CD14-positive monocyte (primary cell): ENCODE measurements around the gene NEBL. TPM values are rescaled to one million over a fixed set of nuclear protein-coding genes. Genes with fewer than 3 reads are reported as not detected.

Experiments used
- DNase-seq, 3 donors: peaks; one replicate each; pipeline ENCODE4 v3.0.0-alpha.2; 2011 to 2022
- H2AFZ ChIP-seq: 2 replicates; pipeline ENCODE4 v1.6.0; 2012; ENCODE audit warnings: mild to moderate bottlenecking, low read depth, low read length, inconsistent platforms; ENCODE audit not compliant: insufficient read depth, poor library complexity, severe bottlenecking
- H3K27ac ChIP-seq, 2 donors: 1 replicate in 1 of 2; 2 replicates in 1 of 2; pipeline ENCODE4 v1.5.1; 2012 to 2013; ENCODE audit warnings: low read length in 2 of 2, control low read depth in 1 of 2, inconsistent platforms in 1 of 2, low read depth in 1 of 2, mild to moderate bottlenecking in 1 of 2
- H3K27me3 ChIP-seq, 2 donors: one replicate each; pipeline versions ENCODE4 v1.6.0 to v1.6.1; 2011 to 2013; ENCODE audit warnings: low read length in 2 of 2; ENCODE audit not compliant: control insufficient read depth in 2 of 2, insufficient read depth in 2 of 2
- H3K36me3 ChIP-seq, 2 donors: replicated peaks in 1 of 2; 1 replicate in 1 of 2; 2 replicates in 1 of 2; pipeline versions ENCODE4 v1.5.1 to v1.6.1; 2012 to 2013; ENCODE audit warnings: low read length in 2 of 2, control low read depth in 1 of 2, inconsistent platforms in 1 of 2, mild to moderate bottlenecking in 1 of 2; ENCODE audit not compliant: insufficient read depth in 2 of 2, control insufficient read depth in 1 of 2
- H3K4me1 ChIP-seq, 2 donors: 1 replicate in 1 of 2; 2 replicates in 1 of 2; pipeline versions ENCODE4 v1.5.1 to v1.6.1; 2012 to 2013; ENCODE audit warnings: low read length in 2 of 2, control low read depth in 1 of 2, inconsistent platforms in 1 of 2, mild to moderate bottlenecking in 1 of 2, moderate library complexity in 1 of 2; ENCODE audit not compliant: insufficient read depth in 2 of 2, control insufficient read depth in 1 of 2
- H3K4me2 ChIP-seq: replicated peaks from 2 replicates; pipeline ENCODE3; 2012; ENCODE audit warnings: low read length, moderate library complexity, mild to moderate bottlenecking; ENCODE audit not compliant: poor library complexity, severe bottlenecking; ENCODE audit errors: extremely low read depth
- H3K4me3 ChIP-seq, 3 experiments: fragments of 200-600 bp in 1 of 3; sonication (generic) in 1 of 3; replicated peaks in 1 of 3; 1 replicate in 2 of 3; 2 replicates in 1 of 3; pipeline ENCODE4 v1.5.1; 2011 to 2013; ENCODE audit warnings: low read length in 3 of 3, mild to moderate bottlenecking in 3 of 3, control low read depth in 2 of 3, low read depth in 2 of 3, inconsistent platforms in 1 of 3, moderate library complexity in 1 of 3
- H3K79me2 ChIP-seq: 2 replicates; pipeline ENCODE4 v1.6.0; 2012; ENCODE audit warnings: mild to moderate bottlenecking, control low read depth, inconsistent platforms, low read length, moderate library complexity; ENCODE audit not compliant: insufficient read depth
- H3K9ac ChIP-seq: 2 replicates; pipeline ENCODE4 v1.6.0; 2017; ENCODE audit warnings: low read length, mild to moderate bottlenecking; ENCODE audit not compliant: insufficient read depth, poor library complexity, severe bottlenecking
- H3K9me3 ChIP-seq, 2 donors: replicated peaks in 1 of 2; 1 replicate in 1 of 2; 2 replicates in 1 of 2; pipeline versions ENCODE4 v1.5.1 to v1.6.1; 2012 to 2013; ENCODE audit warnings: low read length in 2 of 2, control low read depth in 1 of 2; ENCODE audit not compliant: control insufficient read depth in 1 of 2, insufficient read depth in 1 of 2
- H4K20me1 ChIP-seq: 2 replicates; pipeline ENCODE4 v1.6.0; 2012; ENCODE audit warnings: mild to moderate bottlenecking, low read length, control low read depth, moderate library complexity; ENCODE audit not compliant: insufficient read depth
- H3K27ac Mint-ChIP-seq, 7 donors: one replicate each; pipeline ENCODE4 v1.8.0; 2020; ENCODE audit warnings: mild to moderate bottlenecking in 7 of 7, mixed read lengths in 7 of 7, moderate library complexity in 6 of 7, inconsistent platforms in 2 of 7
- H3K27me3 Mint-ChIP-seq, 3 donors: one replicate each; pipeline ENCODE4 v1.8.0; 2021 to 2022; ENCODE audit warnings: low read depth in 3 of 3, mild to moderate bottlenecking in 3 of 3, mixed read lengths in 3 of 3, moderate library complexity in 3 of 3, inconsistent platforms in 1 of 3
- H3K36me3 Mint-ChIP-seq, 2 donors: one replicate each; pipeline ENCODE4 v1.8.0; 2020; ENCODE audit warnings: mixed read lengths in 2 of 2, inconsistent platforms in 1 of 2, mild to moderate bottlenecking in 1 of 2
- H3K4me1 Mint-ChIP-seq: one replicate; pipeline ENCODE4 v1.8.0; 2020; ENCODE audit warnings: mild to moderate bottlenecking, mixed read lengths
- H3K4me3 Mint-ChIP-seq, 2 donors: one replicate each; pipeline ENCODE4 v1.8.0; 2020; ENCODE audit warnings: mild to moderate bottlenecking in 2 of 2, mixed read lengths in 2 of 2, moderate library complexity in 1 of 2
- H3K9me3 Mint-ChIP-seq, 7 donors: one replicate each; pipeline ENCODE4 v1.8.0; 2020 to 2022; ENCODE audit warnings: mixed read lengths in 7 of 7, mild to moderate bottlenecking in 6 of 7, moderate library complexity in 6 of 7, inconsistent platforms in 2 of 7
- WGBS: methylation state at CpG from one replicate; pipeline ENCODE4 v1.1.5; 2013; ENCODE audit warnings: missing lambda C conversion rate; ENCODE audit not compliant: insufficient coverage; 5-methylcytosine and 5-hydroxymethylcytosine counted together
- intact Hi-C, 2 donors: fragments of 100-400 bp; cut with micrococcal nuclease; formaldehyde crosslinking; loops; one replicate each; pipeline versions ENCODE4 v1.15.0 to v1.15.1; 2023
- polyA plus RNA-seq, 3 donors: library from polyadenylated mRNA; depleted of rRNA in 1 of 3; unstranded in 2 of 3; stranded (reverse) in 1 of 3; fragments of 300-500 nt in 2 of 3; fragments of >200 nt in 1 of 3; fragmentation: Illumina TruSeq in 2 of 3; gene quantifications; 1 replicate in 2 of 3; 2 replicates in 1 of 3; pipeline ENCODE4 v1.2.3, GENCODE V29; 2012 to 2021
- TF ChIP-seq, protein P1 (sequence below): fragments of 200-600 bp; IDR thresholded peaks from one replicate; pipeline ENCODE4 v1.8.0; 2022; ENCODE audit warnings: antibody characterized with exemption, mild to moderate bottlenecking

Gene NEBL
- polyA plus RNA-seq, 3 donors = 9.7 TPM; not detected in 2

GRCh38 chr10:20909801-20910200, 12.7 kb upstream of the NEBL start:
- DNase-seq = no peak
- Mint-ChIP-seq H3K27ac (no peak overlapping the region), H3K27me3 (peaks cover 0 to 3% (median 2%) of the 10 kb centered on the region in 3 donors), H3K9me3 (peaks cover 0 to 3% (median 0%) of the 10 kb centered on the region in 7 donors), H3K4me1 (no peaks in the 10 kb centered on the region), H3K36me3 (no peaks in the 10 kb centered on the region), H3K4me3 (no peak overlapping the region)
- Histone ChIP-seq H3K27ac (no peak overlapping the region), H2AFZ (no peak overlapping the region), H3K36me3 (no peaks in the 10 kb centered on the region), H3K4me3 (no peak overlapping the region), H3K79me2 (no peaks in the 10 kb centered on the region), H3K4me2 (no peak overlapping the region), H3K27me3 (no peaks in the 10 kb centered on the region), H3K9me3 (no peaks in the 10 kb centered on the region), H3K9ac (no peak overlapping the region), H3K4me1 (no peaks in the 10 kb centered on the region), H4K20me1 (no peaks in the 10 kb centered on the region)
- TF ChIP-seq, protein P1, sequence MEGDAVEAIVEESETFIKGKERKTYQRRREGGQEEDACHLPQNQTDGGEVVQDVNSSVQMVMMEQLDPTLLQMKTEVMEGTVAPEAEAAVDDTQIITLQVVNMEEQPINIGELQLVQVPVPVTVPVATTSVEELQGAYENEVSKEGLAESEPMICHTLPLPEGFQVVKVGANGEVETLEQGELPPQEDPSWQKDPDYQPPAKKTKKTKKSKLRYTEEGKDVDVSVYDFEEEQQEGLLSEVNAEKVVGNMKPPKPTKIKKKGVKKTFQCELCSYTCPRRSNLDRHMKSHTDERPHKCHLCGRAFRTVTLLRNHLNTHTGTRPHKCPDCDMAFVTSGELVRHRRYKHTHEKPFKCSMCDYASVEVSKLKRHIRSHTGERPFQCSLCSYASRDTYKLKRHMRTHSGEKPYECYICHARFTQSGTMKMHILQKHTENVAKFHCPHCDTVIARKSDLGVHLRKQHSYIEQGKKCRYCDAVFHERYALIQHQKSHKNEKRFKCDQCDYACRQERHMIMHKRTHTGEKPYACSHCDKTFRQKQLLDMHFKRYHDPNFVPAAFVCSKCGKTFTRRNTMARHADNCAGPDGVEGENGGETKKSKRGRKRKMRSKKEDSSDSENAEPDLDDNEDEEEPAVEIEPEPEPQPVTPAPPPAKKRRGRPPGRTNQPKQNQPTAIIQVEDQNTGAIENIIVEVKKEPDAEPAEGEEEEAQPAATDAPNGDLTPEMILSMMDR = no peak
- intact Hi-C loops = no loop called here

- Mint-ChIP-seq H3K4me3 (no peak overlapping the region), H3K27me3 (peaks cover 0 to 3% (median 2%) of the 10 kb centered on the region in 3 donors)
- WGBS = 80% methylated on average over 2 of the region's 3 CpGs
Measured at GRCh38 chr10:20908391-20908790, 11.3 kb upstream of the NEBL start.

More at GRCh38 chr10:20908391-20908790, 11.3 kb upstream of the NEBL start:
- TF ChIP-seq, protein P1 = no peak
- no peaks in the 10 kb centered on the region for H3K4me1 ChIP-seq
- Mint-ChIP-seq H3K27ac (no peak overlapping the region), H3K36me3 (no peaks in the 10 kb centered on the region), H3K4me1 (no peaks in the 10 kb centered on the region), H3K9me3 (peaks cover 0 to 4% (median 0%) of the 10 kb centered on the region in 7 donors)
- H3K9ac ChIP-seq = no peak overlapping the region
- no peak overlapping the region for H3K27ac ChIP-seq
- H3K27me3 ChIP-seq = no peaks in the 10 kb centered on the region
- H3K79me2 ChIP-seq = no peaks in the 10 kb centered on the region
- H4K20me1 ChIP-seq = no peaks in the 10 kb centered on the region
- H3K4me3 ChIP-seq = no peak overlapping the region
- no peak for DNase-seq
- H3K36me3 ChIP-seq = no peaks in the 10 kb centered on the region
- H2AFZ ChIP-seq = no peak overlapping the region
- intact Hi-C loops = no loop called here
- H3K4me2 ChIP-seq = no peak overlapping the region
- no peaks in the 10 kb centered on the region for H3K9me3 ChIP-seq
